K562 (cell line): ENCODE results near the gene KBTBD3. TPM values are rescaled to one million over a fixed set of nuclear protein-coding genes. Genes with fewer than 3 reads are reported as not detected.
"Not testable (repeated sequence)": the region's sequence is repeated elsewhere in the genome, so short reads cannot be mapped to it uniquely, and the experiment has no call there.

Experiments used
- ATAC-seq: fragments of 200-7000 bp; cut with Tn5 transposase; 3 replicates; pipeline ENCODE4 v1.9.1; 2020; ENCODE audit warnings: moderate library complexity
- BruUV-seq: library from RNA; stranded (reverse); fragments of 400-500 nt; replicated peaks from 2 replicates; lab custom pipeline; 2021; lab: Mats Ljungman, UMichigan
- CTCF ChIA-PET: fragments of 300-600 bp; formaldehyde crosslinking; extraction: SDS; loops from one replicate; lab custom pipeline; 2021; ENCODE audit warnings: low intra/inter-chr PET ratio; lab: Yijun Ruan, JAX
- POLR2A ChIA-PET: fragments of 300-600, 350-650 bp; sonication (Branson Sonifier 250); formaldehyde crosslinking; extraction: SDS; loops from one replicate; lab custom pipeline; 2021; ENCODE audit warnings: antibody characterized with exemption, inconsistent platforms; lab: Yijun Ruan, JAX
- DNase-seq, 4 experiments: peaks; one replicate each; pipeline versions ENCODE4 v3.0.0 to v3.0.0-alpha.2; 2011 to 2018; ENCODE audit warnings: low spot score in 3 of 4, mixed read lengths in 3 of 4; ENCODE audit errors: extremely low read depth in 1 of 4
- FAIRE-seq: peaks from 2 replicates; lab custom pipeline; 2011; peaks lifted over from hg19 to GRCh38; lab: Jason Lieb, UNC
- H2AFZ ChIP-seq: 2 replicates; pipeline ENCODE4 v1.6.0; 2011; ENCODE audit warnings: low read depth, low read length, control low read depth, inconsistent platforms
- H3K27ac ChIP-seq: fragments of 200-600 bp; 3 replicates; pipeline ENCODE4 v1.8.0; 2011; ENCODE audit warnings: low read depth, mild to moderate bottlenecking, control low read depth, inconsistent platforms, low read length, moderate library complexity, mixed read lengths; ENCODE audit errors: extremely low read depth
- H3K27me3 ChIP-seq, 2 experiments: fragments of 300-600 bp in 1 of 2; 2 replicates in 1 of 2; 3 replicates in 1 of 2; pipeline versions ENCODE4 v1.6.0 to v1.8.0; 2011; ENCODE audit warnings: inconsistent platforms in 2 of 2, low read length in 2 of 2, mild to moderate bottlenecking in 1 of 2, mixed read lengths in 1 of 2, moderate library complexity in 1 of 2; ENCODE audit not compliant: control insufficient read depth in 2 of 2, insufficient read depth in 2 of 2
- H3K36me3 ChIP-seq: fragments of 300-600 bp; 3 replicates; pipeline ENCODE4 v1.8.0; 2011; ENCODE audit warnings: mild to moderate bottlenecking, low read length, inconsistent platforms; ENCODE audit not compliant: control insufficient read depth, insufficient read depth
- H3K4me1 ChIP-seq, 2 experiments: fragments of 200-600 bp in 1 of 2; replicated peaks in 1 of 2; 2 replicates in 1 of 2; 3 replicates in 1 of 2; pipeline versions ENCODE4 v1.5.1 to v1.8.0; 2011; ENCODE audit warnings: inconsistent platforms in 2 of 2, low read length in 2 of 2, mild to moderate bottlenecking in 1 of 2, mixed read lengths in 1 of 2, moderate library complexity in 1 of 2; ENCODE audit not compliant: control insufficient read depth in 2 of 2, insufficient read depth in 2 of 2
- H3K4me2 ChIP-seq: 2 replicates; pipeline ENCODE4 v1.6.1; 2011; ENCODE audit warnings: low read length, control low read depth, inconsistent platforms, mixed read lengths; ENCODE audit not compliant: insufficient read depth
- H3K4me3 ChIP-seq: fragments of 200-600 bp; sonication (generic), shearing (Covaris generic); 2 replicates; pipeline ENCODE4 v1.5.1; 2016; ENCODE audit warnings: control low read depth, inconsistent platforms
- H3K79me2 ChIP-seq: fragments of 200-600 bp; 3 replicates; pipeline ENCODE4 v1.8.0; 2011; ENCODE audit warnings: low read length, inconsistent platforms; ENCODE audit not compliant: control insufficient read depth, insufficient read depth
- H3K9ac ChIP-seq, 2 experiments: 2 replicates each; pipeline versions ENCODE4 v1.6.0 to v1.6.1; 2011; ENCODE audit warnings: low read depth in 2 of 2, low read length in 2 of 2, control low read depth in 1 of 2, inconsistent platforms in 1 of 2, mild to moderate bottlenecking in 1 of 2, mixed read lengths in 1 of 2; ENCODE audit not compliant: insufficient read depth in 1 of 2
- H3K9me1 ChIP-seq: one replicate; pipeline ENCODE4 v1.6.0; 2011; ENCODE audit warnings: inconsistent platforms, mild to moderate bottlenecking, low read length, moderate library complexity; ENCODE audit not compliant: control insufficient read depth, insufficient read depth
- H3K9me3 ChIP-seq: replicated peaks from 2 replicates; pipeline ENCODE4 v1.5.1; 2011; ENCODE audit warnings: low read depth, low read length, inconsistent platforms; ENCODE audit not compliant: control insufficient read depth, insufficient read depth
- H4K20me1 ChIP-seq: replicated peaks from 2 replicates; pipeline ENCODE4 v1.6.1; 2011; ENCODE audit warnings: low read length, inconsistent platforms, mixed read lengths; ENCODE audit not compliant: control insufficient read depth, insufficient read depth
- ARNT ChIP-seq, 2 experiments: fragments of 450-650 bp; IDR thresholded peaks; 2 replicates each; pipeline ENCODE4 v1.6.1; 2016; ENCODE audit warnings: mild to moderate bottlenecking in 1 of 2
- BMI1 ChIP-seq: fragments of 150-350 bp; IDR thresholded peaks from 2 replicates; pipeline ENCODE4 v1.6.1; 2014; ENCODE audit warnings: low read length
- FOXJ3 ChIP-seq: sonication (generic); formaldehyde crosslinking; IDR thresholded peaks from 2 replicates; pipeline ENCODE4 v1.4.0; 2020; ENCODE audit warnings: mild to moderate bottlenecking, missing genetic modification reagents
- NCOA1 ChIP-seq: fragments of 450-650 bp; IDR thresholded peaks from 2 replicates; pipeline ENCODE4 v1.6.1; 2016; ENCODE audit warnings: low read depth
- ZNF263 ChIP-seq: sonication (generic); formaldehyde crosslinking; IDR thresholded peaks from 2 replicates; pipeline ENCODE4 v1.8.0; 2022; ENCODE audit warnings: mild to moderate bottlenecking, missing genetic modification reagents, borderline replicate concordance
- WGBS: fragments of 100-300 bp; shearing (Covaris generic); methylation state at CpG from one replicate; pipeline ENCODE4 v1.1.6; 2016; ENCODE audit warnings: low coverage, mixed read lengths; ENCODE audit not compliant: insufficient coverage; ENCODE audit errors: missing lambda C conversion rate; 5-methylcytosine and 5-hydroxymethylcytosine counted together
- in situ Hi-C: fragments of 300-500 bp; cut with MboI; formaldehyde crosslinking; loops from 4 replicates; pipeline ENCODE4 v1.15.0; 2018; ENCODE audit warnings: inconsistent platforms, mixed read lengths
- intact Hi-C: fragments of 100-400 bp; cut with micrococcal nuclease; formaldehyde crosslinking; loops from 2 replicates; pipeline ENCODE4 v1.14.2; 2022
- polyA plus RNA-seq, 8 experiments: library from polyadenylated mRNA; depleted of rRNA in 4 of 8; stranded (reverse) in 5 of 8; unstranded in 3 of 8; fragments of >200 nt; fragmentation: Nextera tagmentation in 2 of 8; fragmentation: Illumina TruSeq in 1 of 8; extraction: Ambion mirVana in 2 of 8; extraction: Trizol in 1 of 8; gene quantifications; 2 replicates each; pipeline versions ENCODE4 v1.2.1 to v1.2.3, GENCODE V29; 2011 to 2014; ENCODE audit warnings: inconsistent platforms in 1 of 8, missing spikeins in 1 of 8
- total RNA-seq, 7 experiments: library from RNA; depleted of rRNA in 6 of 7; stranded (reverse); fragments of >200 nt in 6 of 7; fragmentation: Illumina TruSeq in 2 of 7; extraction: Trizol in 2 of 7; gene quantifications; 2 replicates each; pipeline versions ENCODE4 v1.2.1 to v1.2.3, GENCODE V29; 2011 to 2021; ENCODE audit warnings: low replicate concordance in 1 of 7
- TF ChIP-seq, protein P1 (sequence below): fragments of 250-450 bp; sonication (Bioruptor Pico); IDR thresholded peaks from 2 replicates; pipeline ENCODE4 v1.8.0; 2021; ENCODE audit warnings: mild to moderate bottlenecking, moderate library complexity
- TF ChIP-seq, protein P2 (sequence below): fragments of 450-650 bp; IDR thresholded peaks from 2 replicates; pipeline ENCODE4 v1.6.1; 2016; ENCODE audit warnings: low read depth, mild to moderate bottlenecking, moderate library complexity
- TF ChIP-seq, protein P3 (sequence below): fragments of 450-650 bp; IDR thresholded peaks from 2 replicates; pipeline ENCODE4 v1.6.1; 2018; ENCODE audit not compliant: partially characterized antibody

Gene KBTBD3
- total and polyA plus RNA-seq, 9 of the 15 experiments (the other 6 are each of a cell fraction or from before 2014, with no cell fraction given): 4.2 to 31.2 (median 6.4) TPM

- H3K27me3 ChIP-seq, H3K4me3 ChIP-seq, H3K79me2 ChIP-seq, DNase-seq, H3K27ac ChIP-seq, H3K9me3 ChIP-seq, ATAC-seq, intact Hi-C loops, H3K4me1 ChIP-seq, CTCF ChIA-PET, BruUV-seq, in situ Hi-C loops, H2AFZ ChIP-seq, POLR2A ChIA-PET, H4K20me1 ChIP-seq, H3K9me1 ChIP-seq, FAIRE-seq, H3K4me2 ChIP-seq, H3K9ac ChIP-seq: not testable (repeated sequence)
- WGBS: 50% methylated on average over 4 of the region's 4 CpGs
- peaks cover 16% of the 10 kb centered on the region; the same call in 1 of the 3 replicates for H3K36me3 ChIP-seq
These were observed 74.1 kb downstream of the KBTBD3 start for GRCh38 chr11:106003094-106003493.

DNA sequence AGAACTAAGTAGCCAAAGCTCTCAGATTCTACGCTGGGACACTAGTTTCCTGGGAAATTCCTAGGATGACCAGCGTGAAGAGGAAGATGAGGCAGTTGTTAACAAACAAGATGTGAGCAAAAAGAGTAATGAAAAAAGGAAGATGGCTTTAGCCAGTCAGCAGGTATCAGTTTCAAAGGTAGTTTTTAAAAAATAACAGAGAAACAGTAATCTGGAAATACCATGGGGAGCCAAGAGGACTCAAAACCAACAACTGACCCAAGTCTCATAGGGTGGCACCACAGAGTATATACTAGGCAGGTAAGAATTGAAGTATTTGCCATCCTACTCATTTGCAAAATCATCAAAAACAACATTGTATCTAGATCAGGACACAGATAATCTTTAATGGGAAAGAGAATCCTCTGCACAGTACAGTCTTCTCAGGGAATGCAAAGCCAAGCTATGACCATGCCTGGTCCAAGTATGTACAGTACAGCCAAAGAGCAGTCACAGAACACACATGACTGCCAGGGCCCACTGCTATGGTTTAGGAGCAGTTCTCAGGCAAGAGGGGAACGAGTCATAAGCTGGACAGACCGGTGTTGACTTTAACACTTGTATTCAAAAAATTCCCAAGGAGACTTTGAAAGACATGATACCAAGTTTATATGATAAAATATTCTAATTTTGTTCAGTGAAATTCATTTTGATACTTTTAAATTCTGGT, 75.7 kb downstream of the KBTBD3 start:
- no peak for DNase-seq
- Histone ChIP-seq H3K4me1 (no peaks in the 10 kb centered on the region), H3K9ac (no peak overlapping the region), H3K4me3 (no peak overlapping the region), H2AFZ (no peak overlapping the region), H3K36me3 (peaks cover 4% of the 10 kb centered on the region; the same call in 1 of the 3 replicates), H3K27me3 (no peaks in the 10 kb centered on the region), H3K9me1 (no peaks in the 10 kb centered on the region), H3K4me2 (no peak overlapping the region), H3K79me2 (no peaks in the 10 kb centered on the region), H3K27ac (no peak overlapping the region), H3K9me3 (peaks cover 2% of the 10 kb centered on the region), H4K20me1 (no peaks in the 10 kb centered on the region)
- intact Hi-C loops: no loop called here
- in situ Hi-C loops: no loop called here
- BruUV-seq: no TSS peak
- ATAC-seq: no peak
- ChIA-PET CTCF (no interaction called here), POLR2A (no interaction called here)
- FAIRE-seq: no peak
- 53% methylated on average over 4 of the region's 4 CpGs for WGBS
- TF ChIP-seq, protein P1, sequence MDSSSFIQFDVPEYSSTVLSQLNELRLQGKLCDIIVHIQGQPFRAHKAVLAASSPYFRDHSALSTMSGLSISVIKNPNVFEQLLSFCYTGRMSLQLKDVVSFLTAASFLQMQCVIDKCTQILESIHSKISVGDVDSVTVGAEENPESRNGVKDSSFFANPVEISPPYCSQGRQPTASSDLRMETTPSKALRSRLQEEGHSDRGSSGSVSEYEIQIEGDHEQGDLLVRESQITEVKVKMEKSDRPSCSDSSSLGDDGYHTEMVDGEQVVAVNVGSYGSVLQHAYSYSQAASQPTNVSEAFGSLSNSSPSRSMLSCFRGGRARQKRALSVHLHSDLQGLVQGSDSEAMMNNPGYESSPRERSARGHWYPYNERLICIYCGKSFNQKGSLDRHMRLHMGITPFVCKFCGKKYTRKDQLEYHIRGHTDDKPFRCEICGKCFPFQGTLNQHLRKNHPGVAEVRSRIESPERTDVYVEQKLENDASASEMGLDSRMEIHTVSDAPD (CRISPR knock-in tag): no peak
- TF ChIP-seq FOXJ3: no peak
- TF ChIP-seq, protein P2, sequence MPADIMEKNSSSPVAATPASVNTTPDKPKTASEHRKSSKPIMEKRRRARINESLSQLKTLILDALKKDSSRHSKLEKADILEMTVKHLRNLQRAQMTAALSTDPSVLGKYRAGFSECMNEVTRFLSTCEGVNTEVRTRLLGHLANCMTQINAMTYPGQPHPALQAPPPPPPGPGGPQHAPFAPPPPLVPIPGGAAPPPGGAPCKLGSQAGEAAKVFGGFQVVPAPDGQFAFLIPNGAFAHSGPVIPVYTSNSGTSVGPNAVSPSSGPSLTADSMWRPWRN: no peak
- no peak for TF ChIP-seq BMI1
- TF ChIP-seq NCOA1: no peak
- TF ChIP-seq, protein P3, sequence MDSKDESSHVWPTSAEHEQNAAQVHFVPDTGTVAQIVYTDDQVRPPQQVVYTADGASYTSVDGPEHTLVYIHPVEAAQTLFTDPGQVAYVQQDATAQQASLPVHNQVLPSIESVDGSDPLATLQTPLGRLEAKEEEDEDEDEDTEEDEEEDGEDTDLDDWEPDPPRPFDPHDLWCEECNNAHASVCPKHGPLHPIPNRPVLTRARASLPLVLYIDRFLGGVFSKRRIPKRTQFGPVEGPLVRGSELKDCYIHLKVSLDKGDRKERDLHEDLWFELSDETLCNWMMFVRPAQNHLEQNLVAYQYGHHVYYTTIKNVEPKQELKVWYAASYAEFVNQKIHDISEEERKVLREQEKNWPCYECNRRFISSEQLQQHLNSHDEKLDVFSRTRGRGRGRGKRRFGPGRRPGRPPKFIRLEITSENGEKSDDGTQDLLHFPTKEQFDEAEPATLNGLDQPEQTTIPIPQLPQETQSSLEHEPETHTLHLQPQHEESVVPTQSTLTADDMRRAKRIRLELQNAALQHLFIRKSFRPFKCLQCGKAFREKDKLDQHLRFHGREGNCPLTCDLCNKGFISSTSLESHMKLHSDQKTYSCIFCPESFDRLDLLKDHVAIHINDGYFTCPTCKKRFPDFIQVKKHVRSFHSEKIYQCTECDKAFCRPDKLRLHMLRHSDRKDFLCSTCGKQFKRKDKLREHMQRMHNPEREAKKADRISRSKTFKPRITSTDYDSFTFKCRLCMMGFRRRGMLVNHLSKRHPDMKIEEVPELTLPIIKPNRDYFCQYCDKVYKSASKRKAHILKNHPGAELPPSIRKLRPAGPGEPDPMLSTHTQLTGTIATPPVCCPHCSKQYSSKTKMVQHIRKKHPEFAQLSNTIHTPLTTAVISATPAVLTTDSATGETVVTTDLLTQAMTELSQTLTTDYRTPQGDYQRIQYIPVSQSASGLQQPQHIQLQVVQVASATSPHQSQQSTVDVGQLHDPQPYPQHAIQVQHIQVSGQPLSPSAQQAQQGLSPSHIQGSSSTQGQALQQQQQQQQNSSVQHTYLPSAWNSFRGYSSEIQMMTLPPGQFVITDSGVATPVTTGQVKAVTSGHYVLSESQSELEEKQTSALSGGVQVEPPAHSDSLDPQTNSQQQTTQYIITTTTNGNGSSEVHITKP: no peak
- TF ChIP-seq ARNT (IDR thresholded peaks at IDR 0.05): no peak
- TF ChIP-seq ZNF263: no peak
